Measurements from ENCODE around the gene PLA2G2C.

- TF ChIP-seq EZH2phosphoT487 (IDR thresholded peaks at IDR 0.05; ENCODE audit: low read depth) (no peak), CTCF (IDR thresholded peaks at IDR 0.05; ENCODE audit: low read depth, low read length) (no peak)
These were observed 3.3 kb upstream of the PLA2G2C start for GRCh38 chr1:20189664-20190063.
